HL-60/S4 (cell line): ENCODE measurements around the gene NATD1.
"Not testable (repeated sequence)": the region's sequence is repeated elsewhere in the genome, so short reads cannot be mapped to it uniquely, and the experiment has no call there.

Experiments
- in situ Hi-C: fragments of 300-500 bp; cut with MboI; formaldehyde crosslinking; loops from 2 replicates; pipeline ENCODE4 v1.14.3; 2022; ENCODE audit warnings: low sequenced_read_pairs

NATD1 gene

GRCh38 chr17:21228111-21228510 lies 25.1 kb downstream of the NATD1 start:
- in situ Hi-C loops, result no loop called here

DNA sequence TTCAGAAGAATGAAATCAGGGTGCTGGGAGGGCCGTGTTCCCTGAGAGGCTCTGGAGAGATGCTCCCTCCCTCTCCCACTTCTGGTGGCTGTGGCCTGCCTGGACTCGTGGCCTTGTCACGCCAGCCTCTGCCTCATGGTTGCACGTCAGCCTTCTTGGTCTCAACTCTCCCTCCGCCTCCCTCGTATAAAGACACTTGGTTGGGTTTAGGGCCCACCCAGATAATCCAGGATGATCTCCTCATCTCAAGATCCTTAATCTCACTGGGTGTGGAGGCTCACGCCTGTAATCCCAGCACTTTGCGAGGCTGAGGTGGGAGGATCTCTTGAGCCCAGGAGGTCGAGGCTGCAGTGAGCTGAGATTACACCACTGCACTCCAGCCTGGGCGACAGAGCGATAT lies 25.9 kb downstream of the NATD1 start:
- in situ Hi-C loops, result not testable (repeated sequence)

DNA sequence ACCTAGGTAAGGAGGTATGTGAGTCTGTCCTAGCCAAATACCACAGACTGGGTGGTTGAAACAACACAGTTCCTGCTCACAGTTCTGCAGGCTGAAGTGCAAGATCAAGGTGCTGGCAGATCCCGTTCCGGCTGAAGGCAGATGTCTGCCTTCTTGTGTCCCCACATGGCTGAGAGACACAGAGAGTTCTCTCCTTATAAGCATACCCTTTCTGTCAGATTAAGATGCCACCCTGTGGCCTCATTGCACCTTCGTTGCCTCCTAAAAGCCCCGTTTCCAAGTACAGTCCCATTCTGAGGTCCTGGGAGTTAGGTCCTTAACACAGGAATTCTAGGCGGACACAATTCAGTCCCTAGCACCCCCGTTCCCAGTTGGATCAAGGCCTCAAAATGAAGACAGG lies 30.1 kb downstream of the NATD1 start:
- in situ Hi-C loops, result no loop called here

DNA sequence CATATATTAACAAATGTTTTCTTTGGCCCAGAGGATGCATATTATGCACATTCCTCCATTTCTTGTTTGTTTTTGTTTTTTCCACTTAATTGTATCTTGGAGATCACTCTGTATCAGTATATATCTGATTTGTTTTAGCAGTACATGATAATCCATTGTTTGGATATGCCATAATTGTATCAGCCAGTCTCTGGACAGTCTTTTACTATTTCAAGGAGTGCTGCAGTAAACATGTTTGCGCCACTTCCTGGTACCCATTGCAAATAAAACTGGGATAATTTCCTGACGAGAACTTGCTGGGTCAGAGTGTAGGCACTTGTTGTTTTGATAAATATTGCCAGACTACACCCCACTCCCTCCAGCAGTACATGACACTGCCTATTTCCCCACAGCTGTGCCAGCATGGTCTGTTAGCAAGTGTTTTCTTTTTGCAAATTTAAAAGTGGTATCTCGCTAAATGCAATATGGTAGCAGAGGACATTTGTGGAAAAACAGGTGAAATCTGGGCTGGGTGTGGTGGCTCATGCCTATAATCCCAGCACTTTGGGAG lies 34.3 kb downstream of the NATD1 start:
- in situ Hi-C loops, result no loop called here

DNA sequence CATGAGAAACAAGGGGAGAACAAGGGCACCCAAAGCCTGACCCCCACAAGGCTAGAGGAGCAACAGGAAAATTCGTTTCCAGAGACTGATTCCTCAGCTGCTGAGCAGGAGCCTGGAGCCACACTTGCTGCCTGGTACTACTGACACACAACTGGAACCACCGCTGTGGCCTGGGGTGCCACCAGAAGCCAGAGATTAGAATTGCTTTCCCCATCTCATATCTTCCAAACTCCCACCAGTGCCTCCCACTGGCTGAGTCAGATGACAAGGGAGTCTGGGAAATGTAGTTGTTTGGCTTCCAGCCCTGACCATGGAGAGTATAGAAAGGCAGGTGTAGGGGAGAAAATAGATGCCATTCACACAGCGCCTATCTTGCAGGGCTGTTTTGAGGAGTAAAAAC lies 35.1 kb downstream of the NATD1 start:
- in situ Hi-C loops, result no loop called here

- in situ Hi-C loops, result no loop called here
Measured at GRCh38 chr17:21217346-21217745, 35.9 kb downstream of the NATD1 start.

GRCh38 chr17:21215935-21216334 lies 37.3 kb downstream of the NATD1 start:
- in situ Hi-C loops, result no loop called here

- in situ Hi-C loops, result no loop called here
Measured at GRCh38 chr17:21214777-21215541, 38.3 kb downstream of the NATD1 start.

DNA sequence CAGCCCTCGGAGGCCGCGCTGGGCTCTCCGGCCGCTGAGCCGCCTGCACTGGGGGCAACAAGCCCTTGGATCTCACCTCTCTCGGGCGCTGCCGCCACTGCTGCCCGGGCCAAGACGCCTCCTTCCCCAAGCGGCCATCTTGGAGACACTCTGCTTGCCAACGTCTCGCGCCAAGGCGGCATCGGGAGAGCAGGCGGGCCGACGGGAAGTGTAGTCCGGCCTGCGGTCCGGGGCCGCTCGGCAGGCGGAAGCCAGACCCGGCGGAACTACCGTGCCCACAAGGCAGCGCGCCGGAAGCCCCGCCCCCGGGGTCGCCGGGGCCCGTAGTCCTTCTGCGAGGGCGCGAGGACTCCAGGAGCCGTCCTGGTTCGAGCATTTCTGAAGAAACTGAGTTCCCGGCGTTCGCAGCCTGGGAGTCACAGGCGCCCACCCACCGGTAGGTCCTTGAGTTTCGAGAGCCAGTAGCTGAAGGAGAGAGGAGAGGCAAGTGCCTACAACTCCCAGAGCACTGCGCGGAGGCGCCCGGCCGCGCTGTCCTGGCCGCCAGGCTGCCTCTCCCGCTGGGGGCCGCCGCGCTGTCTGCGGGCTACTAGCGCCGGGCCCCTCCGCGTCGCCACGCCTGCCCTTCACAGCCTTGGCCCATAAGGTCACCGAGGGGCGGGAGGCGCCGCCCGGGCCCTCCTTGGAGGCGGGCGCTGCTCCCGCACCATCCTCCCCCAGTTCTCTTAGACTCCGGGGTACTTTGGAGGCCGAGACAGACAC lies 39.0 kb downstream of the NATD1 start, which contains the start of gene TMEM11:
Gene TMEM11, minus strand, starts transcription at position 147 of the 762 bp plus-strand sequence. Its CDS starts 9 bp downstream, at position 138.
- in situ Hi-C loops, result no loop called here

GRCh38 chr17:21213638-21214014 lies 39.6 kb downstream of the NATD1 start:
- in situ Hi-C loops, result no loop called here

DNA sequence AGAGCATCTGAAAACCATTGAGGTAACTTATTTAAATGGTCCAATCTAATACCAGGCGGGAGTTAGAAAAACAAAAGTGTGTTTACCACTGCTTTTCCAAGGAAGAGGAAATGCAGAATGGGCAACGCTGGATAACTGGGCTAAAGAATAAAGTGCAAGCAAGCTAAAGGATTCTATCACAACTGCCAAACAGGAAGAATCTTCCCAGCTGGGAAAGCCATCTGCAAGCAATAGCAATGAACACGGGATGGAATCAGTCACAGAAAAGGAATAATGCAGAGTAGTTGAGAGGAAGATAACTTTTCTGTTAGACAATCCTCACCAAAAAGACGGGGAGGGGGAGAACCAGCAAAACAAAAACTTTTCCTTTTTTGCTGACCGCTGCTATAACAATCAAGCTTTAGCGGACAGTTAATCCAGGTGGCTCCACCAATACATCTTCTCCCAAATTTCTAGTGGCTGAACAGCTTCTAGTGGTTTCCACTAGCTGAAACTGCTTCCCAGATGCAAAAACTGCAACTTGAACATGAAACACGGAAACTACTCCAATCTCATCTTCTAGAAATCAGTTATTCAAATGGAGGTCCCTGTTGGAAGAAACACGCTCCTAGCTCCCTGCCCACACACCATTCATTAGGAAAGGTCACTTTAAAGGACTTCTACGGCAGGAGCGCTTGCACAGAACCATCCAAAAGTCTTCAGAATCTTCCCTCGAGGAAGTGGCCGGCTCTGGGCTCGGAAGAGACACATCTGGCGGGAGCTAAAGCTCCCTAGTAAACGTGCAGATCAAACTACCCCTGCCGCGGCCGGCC lies 40.2 kb downstream of the NATD1 start:
- in situ Hi-C loops, result no loop called here

- in situ Hi-C loops, result no loop called here
Measured at GRCh38 chr17:21211825-21212479, 41.3 kb downstream of the NATD1 start.

GRCh38 chr17:21210411-21211076 lies 42.7 kb downstream of the NATD1 start:
- in situ Hi-C loops, result no loop called here

DNA sequence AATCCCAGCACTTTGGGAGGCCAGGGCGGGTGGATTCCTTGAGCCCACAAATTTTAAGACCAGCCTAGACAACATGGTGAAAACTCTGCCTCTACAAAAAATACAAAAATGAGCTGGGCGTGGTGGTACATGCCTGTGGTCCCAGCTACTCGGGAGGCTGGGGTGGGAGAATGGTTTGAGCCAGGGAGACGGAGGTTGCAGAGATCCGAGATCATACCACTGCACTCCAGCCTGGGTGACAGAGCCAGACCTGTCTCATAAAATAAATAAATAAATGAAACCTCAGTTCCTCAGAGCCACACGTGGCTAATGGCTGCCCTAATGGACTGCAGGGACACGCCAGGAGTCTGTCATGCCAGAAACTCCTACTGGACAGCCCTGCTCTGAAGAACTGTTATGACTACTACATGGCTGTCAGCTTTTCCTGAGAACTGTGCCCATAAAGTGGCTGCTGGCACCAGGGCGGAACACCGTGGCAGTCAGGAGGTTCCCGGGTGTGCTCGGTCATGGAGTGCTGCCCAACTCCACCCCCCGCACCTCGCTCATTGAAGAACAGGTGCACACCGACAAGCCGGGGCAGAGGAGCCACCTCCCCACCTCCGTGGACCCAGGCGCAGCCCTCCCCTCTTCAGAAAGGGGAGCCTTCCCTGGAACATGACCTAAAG lies 43.6 kb downstream of the NATD1 start:
- in situ Hi-C loops, result no loop called here

DNA sequence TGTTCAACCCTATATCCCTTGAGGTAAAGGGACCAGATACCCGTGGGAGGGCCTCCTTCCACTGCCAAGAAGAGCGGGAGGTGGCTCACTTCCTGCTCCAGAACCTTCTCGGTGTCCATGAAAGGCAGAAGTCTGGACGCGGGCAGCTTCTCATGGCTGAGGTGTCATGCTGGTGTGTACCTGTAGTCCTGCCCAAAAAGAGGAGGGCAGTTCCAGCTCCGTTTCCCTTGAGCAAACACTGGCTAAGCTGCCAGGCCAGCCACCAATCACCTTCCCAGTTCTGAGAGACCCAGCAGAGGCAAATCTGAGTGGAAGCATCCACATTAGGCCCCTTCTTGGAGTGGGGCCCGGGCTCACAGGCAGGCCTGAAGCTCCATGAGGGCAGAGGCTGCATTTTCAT lies 44.9 kb downstream of the NATD1 start:
- in situ Hi-C loops, result no loop called here

DNA sequence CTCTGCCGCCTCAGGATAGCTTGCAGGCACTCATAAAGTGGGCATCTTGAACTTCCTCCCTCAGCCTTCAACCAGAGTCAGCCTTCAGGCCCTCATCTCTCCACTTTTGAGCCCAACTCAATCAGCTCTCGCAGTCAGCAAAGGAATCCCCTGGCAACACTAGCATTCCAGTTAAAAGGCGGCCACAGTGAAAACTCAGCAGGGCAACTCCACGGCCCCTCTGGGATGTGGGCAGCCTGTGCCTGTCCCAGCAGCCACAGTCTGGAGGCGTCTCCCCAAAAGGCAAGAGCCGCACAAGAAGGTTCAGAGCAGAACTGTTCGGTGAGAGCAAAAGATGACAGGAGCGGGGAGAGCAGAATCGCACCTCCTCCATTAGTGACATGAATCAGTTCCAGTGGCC lies 48.3 kb downstream of the NATD1 start:
- in situ Hi-C loops, result no loop called here

DNA sequence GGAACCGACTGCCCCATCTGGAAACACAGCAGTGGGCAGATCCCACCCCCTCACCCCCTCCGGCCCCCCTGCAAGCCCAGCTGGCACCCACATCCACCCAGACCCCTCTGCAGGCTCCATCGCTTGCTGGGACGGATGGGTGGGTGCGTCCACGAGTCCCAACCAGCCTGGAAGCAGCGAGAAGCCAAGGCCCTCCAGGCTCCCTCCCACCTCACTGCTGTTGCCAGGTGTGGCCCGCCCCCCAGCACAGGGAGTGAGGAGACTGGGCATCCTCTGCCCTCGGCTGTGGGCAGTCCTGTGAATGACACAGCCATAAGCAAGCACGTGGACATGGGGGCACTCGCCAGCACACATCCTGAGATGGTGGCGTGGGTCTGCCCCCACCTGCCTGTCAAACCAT lies 50.7 kb downstream of the NATD1 start:
- in situ Hi-C loops, result no loop called here

DNA sequence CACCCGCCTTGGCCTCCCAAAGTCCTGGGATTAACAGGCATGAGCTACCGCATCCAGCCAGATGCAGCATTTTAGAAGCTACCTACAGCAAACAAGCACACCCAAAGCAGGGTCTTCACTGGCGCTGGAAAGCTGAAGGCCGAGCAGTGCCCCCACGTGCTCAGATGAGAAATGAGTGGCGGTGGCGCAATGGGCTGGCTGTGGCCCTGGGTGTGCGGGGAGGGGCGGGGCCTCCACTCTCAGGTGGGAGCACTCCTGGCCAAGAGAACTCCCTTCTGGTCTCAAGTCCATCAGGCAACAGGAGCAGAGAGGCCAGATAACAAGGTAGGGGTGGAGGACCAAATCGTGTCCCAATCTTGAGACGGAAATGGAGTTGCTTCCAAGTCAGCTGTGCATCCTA lies 51.3 kb downstream of the NATD1 start:
- in situ Hi-C loops, result no loop called here

GRCh38 chr17:21201298-21201595 lies 52.0 kb downstream of the NATD1 start:
- in situ Hi-C loops, result no loop called here
